ENCODE measurements around the gene ENG. TPM values are rescaled to one million over a fixed set of nuclear protein-coding genes. Genes with fewer than 3 reads are reported as not detected.
A peak's percentile ranks its signal among the peaks of the same experiment; 100 is the strongest.

Gene ENG
- total RNA-seq, 1 donor from 2014 or later: 9.1 TPM

DNA sequence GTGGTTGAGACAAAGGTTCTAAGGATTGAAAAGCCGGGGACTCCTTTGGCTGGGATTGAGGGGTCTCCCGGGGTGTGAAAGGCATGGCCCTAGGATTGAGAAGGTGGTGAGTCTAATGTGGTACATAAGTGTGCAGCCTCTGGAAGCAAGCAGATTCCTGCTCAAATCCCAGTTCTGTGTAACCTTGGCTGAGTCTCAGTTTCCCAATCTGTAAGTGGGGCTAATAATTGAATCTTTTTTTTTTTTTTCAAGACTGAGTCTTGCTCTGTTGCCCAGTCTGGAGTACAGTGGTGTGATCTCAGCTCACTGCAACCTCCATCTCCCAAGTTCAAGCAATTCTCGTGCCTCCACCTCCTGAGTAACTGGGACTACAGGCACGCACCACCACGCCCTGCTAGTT, 81.9 kb downstream of the ENG start:
- DNase-seq: no peak

DNA sequence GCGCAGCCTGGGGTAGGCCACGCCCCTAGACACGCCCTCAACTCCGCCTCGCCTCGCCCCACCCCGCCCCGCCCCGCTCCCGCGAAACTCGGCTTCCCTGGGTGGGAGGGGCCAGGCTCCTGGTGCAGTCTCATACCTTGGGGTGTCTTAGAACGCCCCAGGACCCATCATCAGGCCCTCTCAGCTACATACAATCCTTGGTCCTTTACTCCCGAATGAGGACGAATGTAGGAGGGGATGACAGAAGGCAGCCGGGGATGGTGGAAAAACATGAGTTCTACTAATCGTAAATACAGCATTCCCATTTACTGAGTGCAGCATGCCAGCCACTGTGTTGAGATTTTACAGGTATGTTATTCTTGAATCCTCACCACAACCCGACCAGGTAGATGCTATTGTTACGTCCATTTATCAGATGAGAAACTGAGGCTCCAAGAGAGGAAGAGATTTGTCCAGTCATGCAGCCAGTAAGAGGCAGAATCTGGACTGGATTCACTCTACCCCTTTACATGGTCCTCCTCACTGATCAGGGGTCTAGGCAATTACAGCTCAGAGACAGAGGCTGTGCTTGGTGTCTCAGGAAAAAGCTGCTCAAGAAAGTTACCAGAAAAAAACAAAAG, 82.8 kb downstream of the ENG start:
- no peak for DNase-seq

DNA sequence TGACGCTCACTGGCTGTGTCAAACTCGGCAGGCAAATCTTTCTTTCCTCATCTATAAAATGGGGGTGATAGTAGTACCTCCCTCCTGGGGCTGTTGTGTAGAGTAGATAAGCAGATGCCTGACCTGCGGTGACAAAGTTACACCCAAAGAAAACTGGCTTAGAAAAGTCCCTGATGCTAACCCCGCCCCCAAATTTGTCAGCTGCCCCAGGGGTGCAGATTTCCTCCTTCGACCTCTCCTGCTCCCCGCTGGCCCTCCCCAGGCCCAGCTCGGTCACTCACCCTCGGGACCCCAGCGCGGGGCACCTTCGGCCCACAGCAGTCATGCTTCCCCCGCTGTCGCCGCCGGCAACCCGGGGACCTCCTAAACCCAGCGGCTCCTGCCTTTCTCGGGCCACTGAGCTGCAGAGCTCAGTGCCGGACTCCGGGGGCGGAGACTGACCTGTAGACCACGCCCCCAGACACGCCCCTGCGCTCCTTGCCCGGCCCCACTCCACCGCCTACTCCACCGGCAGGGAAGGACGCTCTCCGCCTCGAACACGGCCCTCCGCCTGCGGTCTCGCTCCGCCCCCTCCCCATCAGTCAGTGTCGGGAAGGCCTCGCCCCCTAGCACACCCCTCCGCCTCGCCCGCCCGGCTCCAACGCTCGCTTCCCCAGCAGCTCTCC, 83.4 kb downstream of the ENG start:
- DNase-seq: peak; percentile 94

DNA sequence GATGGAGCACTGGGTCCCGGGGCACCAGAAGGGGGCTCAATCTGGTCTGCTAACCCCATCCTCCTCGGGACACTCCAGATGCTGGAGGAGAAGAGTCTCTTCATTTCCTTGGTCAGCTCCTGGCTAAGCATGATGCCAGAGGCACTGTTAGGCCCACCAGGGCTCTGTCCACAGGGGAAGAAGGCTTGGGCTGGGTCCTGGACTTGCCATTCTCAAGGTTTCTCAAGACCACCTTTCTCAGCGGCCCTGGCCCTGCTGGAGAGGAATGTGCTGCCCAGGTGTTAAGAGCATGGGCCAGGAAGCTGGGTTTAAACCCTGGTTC, 83.9 kb downstream of the ENG start:
- no peak for DNase-seq

DNA sequence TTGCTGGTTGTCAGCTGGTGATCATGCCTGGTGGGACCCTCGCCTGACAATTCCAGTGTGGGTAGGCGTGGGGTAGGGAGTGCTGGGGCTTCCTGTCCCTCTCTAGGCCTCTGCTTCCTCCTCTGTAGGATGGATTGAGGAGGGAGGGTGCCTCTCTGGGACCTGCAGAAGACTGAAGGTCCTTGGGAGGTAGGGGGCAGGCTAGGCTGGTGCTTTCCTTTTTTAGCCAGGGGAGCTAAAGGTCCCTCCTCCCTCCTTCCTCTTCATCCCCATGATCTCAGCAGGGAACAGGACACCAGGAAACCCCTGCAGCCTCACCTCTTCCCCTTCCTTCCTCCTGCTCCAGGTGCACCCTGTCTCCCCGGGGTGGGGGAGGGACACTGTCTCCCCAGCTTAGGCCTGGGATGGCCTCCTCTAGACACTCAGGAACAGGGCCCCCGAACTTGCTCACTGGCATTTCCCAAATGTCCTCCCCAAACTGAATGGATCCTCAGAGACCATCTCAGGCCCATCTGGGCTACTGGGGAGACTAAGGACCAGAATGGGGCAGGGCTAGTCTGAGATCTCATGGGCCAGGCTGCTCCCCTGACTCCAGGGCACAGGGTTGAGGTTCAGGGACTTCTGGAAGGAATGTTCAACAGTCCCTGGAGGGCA, 84.4 kb downstream of the ENG start:
- no peak for DNase-seq

DNA sequence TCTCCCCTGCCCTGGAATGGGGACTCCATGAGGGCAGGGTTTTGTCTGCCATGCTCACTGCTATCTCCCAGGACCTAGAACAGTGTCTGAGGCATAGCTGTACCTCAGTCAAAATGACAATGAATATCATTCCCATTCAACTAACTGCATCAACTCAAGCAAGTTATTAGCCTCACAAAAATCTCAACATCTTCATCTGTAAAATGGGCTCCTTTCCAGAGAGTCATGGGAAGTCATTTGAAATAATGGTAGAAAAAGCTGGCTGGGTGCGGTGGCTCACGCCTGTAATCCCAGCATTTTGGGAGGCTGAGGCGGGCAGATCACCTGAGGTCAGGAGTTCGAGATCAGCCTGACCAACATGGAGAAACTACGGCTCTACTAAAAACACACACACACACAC, 85.4 kb downstream of the ENG start:
- no peak for DNase-seq

DNA sequence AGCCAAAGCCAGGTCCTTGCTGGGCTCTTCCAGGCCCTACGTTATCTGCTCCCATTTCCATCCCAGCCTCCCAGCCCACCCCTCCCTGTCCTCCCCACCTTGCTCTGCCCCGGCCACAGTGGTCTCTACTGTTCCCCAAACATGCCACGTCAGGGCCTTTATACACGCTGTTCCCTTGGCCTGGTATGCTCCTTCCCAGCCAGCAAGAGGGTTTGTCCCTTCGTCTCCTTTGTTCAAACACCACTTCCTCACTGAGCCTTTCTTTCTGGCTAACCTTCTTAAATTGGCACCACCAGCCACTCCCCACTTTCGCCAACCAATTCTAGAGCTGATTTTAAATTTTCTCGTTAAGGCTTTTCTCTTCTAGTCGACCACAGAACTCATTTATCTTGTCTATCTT, 85.8 kb downstream of the ENG start:
- no peak for DNase-seq

DNA sequence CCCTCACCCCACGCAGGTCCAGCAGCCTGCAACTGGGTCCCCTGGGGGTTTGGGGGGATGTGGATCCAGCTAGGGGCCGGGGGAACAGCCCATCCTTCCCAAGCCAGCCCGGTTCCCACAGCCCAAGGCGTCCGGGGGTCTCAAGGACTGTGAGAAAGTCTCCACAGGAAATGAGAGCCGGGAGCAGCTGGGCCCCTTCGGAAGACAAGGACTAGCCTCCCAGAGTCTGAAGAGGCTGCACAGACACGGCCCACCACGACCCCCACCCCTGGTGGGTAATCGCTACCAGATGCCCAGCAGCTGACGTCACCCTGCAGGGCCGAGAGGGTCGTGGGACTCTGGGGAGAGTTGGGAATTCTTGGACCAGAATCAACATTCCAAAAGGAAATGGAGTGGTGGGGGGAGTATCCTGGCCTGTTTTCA, 86.5 kb downstream of the ENG start:
- peak; percentile 43 for DNase-seq

GRCh38 chr9:127767410-127767809, 87.0 kb downstream of the ENG start:
- DNase-seq: no peak

GRCh38 chr9:127765418-127765817, 89.0 kb downstream of the ENG start:
- DNase-seq: no peak

Small RNA genes lying within 50 kb of the gene (small RNA-seq; reads per million reads assigned to genes)
- gene MIR4672 (ENCODE audit: low replicate concordance) (not detected), gene RF00019 (ENCODE audit: low replicate concordance) (not detected), gene RNA5SP296 (ENCODE audit: low replicate concordance) (not detected)

Other genes with a start within 250 kb of the ENG start
- 15.2 TPM for gene STXBP1, start 242.4 kb downstream of the ENG start, total RNA-seq
- gene CFAP157, start 147.7 kb downstream of the ENG start, total RNA-seq: 0.10 TPM
- gene PTRH1, start 139.0 kb downstream of the ENG start, total RNA-seq: 11.8 TPM
- gene TTC16, start 138.6 kb downstream of the ENG start, total RNA-seq: not detected
- gene TOR2A, start 119.4 kb downstream of the ENG start, total RNA-seq: 4.4 TPM
- 5.7 TPM for gene SH2D3C, start 76.0 kb downstream of the ENG start, total RNA-seq
- 24.9 TPM for gene CDK9, start 68.6 kb downstream of the ENG start, total RNA-seq
- gene FPGS, start 51.8 kb downstream of the ENG start, total RNA-seq: 21.7 TPM
- 47.1 TPM for gene AK1, start 23.0 kb upstream of the ENG start, total RNA-seq
- gene ST6GALNAC6, start 44.9 kb upstream of the ENG start, total RNA-seq: 19.5 TPM
- gene ST6GALNAC4, start 62.4 kb upstream of the ENG start, total RNA-seq: 8.9 TPM
- 1.2 TPM for gene PIP5KL1, start 76.1 kb upstream of the ENG start, total RNA-seq
- gene DPM2, start 83.2 kb upstream of the ENG start, total RNA-seq: 11.2 TPM
- gene EEIG1, start 126.3 kb upstream of the ENG start, total RNA-seq: 14.0 TPM
- 4.7 TPM for gene NAIF1, start 212.7 kb upstream of the ENG start, total RNA-seq
- 27.9 TPM for gene SLC25A25, start 213.6 kb upstream of the ENG start, total RNA-seq

All from skin of body (tissue), 3 donors.